K562 (cell line): ENCODE results near the gene NEURL1B. TPM values are rescaled to one million over a fixed set of nuclear protein-coding genes. Genes with fewer than 3 reads are reported as not detected.
"Not testable (repeated sequence)": the region's sequence is repeated elsewhere in the genome, so short reads cannot be mapped to it uniquely, and the experiment has no call there.

Source experiments
- ATAC-seq: fragments of 200-7000 bp; cut with Tn5 transposase; 3 replicates; pipeline ENCODE4 v1.9.1; 2020; ENCODE audit warnings: moderate library complexity
- BruUV-seq: library from RNA; stranded (reverse); fragments of 400-500 nt; replicated peaks from 2 replicates; lab custom pipeline; 2021; lab: Mats Ljungman, UMichigan
- CTCF ChIA-PET: fragments of 300-600 bp; formaldehyde crosslinking; extraction: SDS; loops from one replicate; lab custom pipeline; 2021; ENCODE audit warnings: low intra/inter-chr PET ratio; lab: Yijun Ruan, JAX
- POLR2A ChIA-PET: fragments of 300-600, 350-650 bp; sonication (Branson Sonifier 250); formaldehyde crosslinking; extraction: SDS; loops from one replicate; lab custom pipeline; 2021; ENCODE audit warnings: antibody characterized with exemption, inconsistent platforms; lab: Yijun Ruan, JAX
- DNase-seq, 4 experiments: peaks; one replicate each; pipeline versions ENCODE4 v3.0.0 to v3.0.0-alpha.2; 2011 to 2018; ENCODE audit warnings: low spot score in 3 of 4, mixed read lengths in 3 of 4; ENCODE audit errors: extremely low read depth in 1 of 4
- FAIRE-seq: peaks from 2 replicates; lab custom pipeline; 2011; peaks lifted over from hg19 to GRCh38; lab: Jason Lieb, UNC
- H2AFZ ChIP-seq: 2 replicates; pipeline ENCODE4 v1.6.0; 2011; ENCODE audit warnings: low read depth, low read length, control low read depth, inconsistent platforms
- H3K27ac ChIP-seq: fragments of 200-600 bp; 3 replicates; pipeline ENCODE4 v1.8.0; 2011; ENCODE audit warnings: low read depth, mild to moderate bottlenecking, control low read depth, inconsistent platforms, low read length, moderate library complexity, mixed read lengths; ENCODE audit errors: extremely low read depth
- H3K27me3 ChIP-seq, 2 experiments: fragments of 300-600 bp in 1 of 2; 2 replicates in 1 of 2; 3 replicates in 1 of 2; pipeline versions ENCODE4 v1.6.0 to v1.8.0; 2011; ENCODE audit warnings: inconsistent platforms in 2 of 2, low read length in 2 of 2, mild to moderate bottlenecking in 1 of 2, mixed read lengths in 1 of 2, moderate library complexity in 1 of 2; ENCODE audit not compliant: control insufficient read depth in 2 of 2, insufficient read depth in 2 of 2
- H3K36me3 ChIP-seq: fragments of 300-600 bp; 3 replicates; pipeline ENCODE4 v1.8.0; 2011; ENCODE audit warnings: mild to moderate bottlenecking, low read length, inconsistent platforms; ENCODE audit not compliant: control insufficient read depth, insufficient read depth
- H3K4me1 ChIP-seq, 2 experiments: fragments of 200-600 bp in 1 of 2; replicated peaks in 1 of 2; 2 replicates in 1 of 2; 3 replicates in 1 of 2; pipeline versions ENCODE4 v1.5.1 to v1.8.0; 2011; ENCODE audit warnings: inconsistent platforms in 2 of 2, low read length in 2 of 2, mild to moderate bottlenecking in 1 of 2, mixed read lengths in 1 of 2, moderate library complexity in 1 of 2; ENCODE audit not compliant: control insufficient read depth in 2 of 2, insufficient read depth in 2 of 2
- H3K4me2 ChIP-seq: 2 replicates; pipeline ENCODE4 v1.6.1; 2011; ENCODE audit warnings: low read length, control low read depth, inconsistent platforms, mixed read lengths; ENCODE audit not compliant: insufficient read depth
- H3K4me3 ChIP-seq: fragments of 200-600 bp; sonication (generic), shearing (Covaris generic); 2 replicates; pipeline ENCODE4 v1.5.1; 2016; ENCODE audit warnings: control low read depth, inconsistent platforms
- H3K79me2 ChIP-seq: fragments of 200-600 bp; 3 replicates; pipeline ENCODE4 v1.8.0; 2011; ENCODE audit warnings: low read length, inconsistent platforms; ENCODE audit not compliant: control insufficient read depth, insufficient read depth
- H3K9ac ChIP-seq, 2 experiments: 2 replicates each; pipeline versions ENCODE4 v1.6.0 to v1.6.1; 2011; ENCODE audit warnings: low read depth in 2 of 2, low read length in 2 of 2, control low read depth in 1 of 2, inconsistent platforms in 1 of 2, mild to moderate bottlenecking in 1 of 2, mixed read lengths in 1 of 2; ENCODE audit not compliant: insufficient read depth in 1 of 2
- H3K9me1 ChIP-seq: one replicate; pipeline ENCODE4 v1.6.0; 2011; ENCODE audit warnings: inconsistent platforms, mild to moderate bottlenecking, low read length, moderate library complexity; ENCODE audit not compliant: control insufficient read depth, insufficient read depth
- H3K9me3 ChIP-seq: replicated peaks from 2 replicates; pipeline ENCODE4 v1.5.1; 2011; ENCODE audit warnings: low read depth, low read length, inconsistent platforms; ENCODE audit not compliant: control insufficient read depth, insufficient read depth
- H4K20me1 ChIP-seq: replicated peaks from 2 replicates; pipeline ENCODE4 v1.6.1; 2011; ENCODE audit warnings: low read length, inconsistent platforms, mixed read lengths; ENCODE audit not compliant: control insufficient read depth, insufficient read depth
- COPS2 ChIP-seq: fragments of 450-650 bp; conservative IDR thresholded peaks from 2 replicates; pipeline ENCODE4 v1.6.1; 2016; ENCODE audit warnings: mild to moderate bottlenecking, moderate library complexity
- RAD21 ChIP-seq, 2 experiments: fragments of 250-450 bp in 1 of 2; fragments of 450-650 bp in 1 of 2; sonication (Bioruptor Pico) in 1 of 2; formaldehyde crosslinking in 1 of 2; IDR thresholded peaks in 1 of 2; conservative IDR thresholded peaks in 1 of 2; 2 replicates each; pipeline versions ENCODE4 v1.4.0 to v1.8.0; 2020 to 2022; ENCODE audit warnings: mild to moderate bottlenecking in 2 of 2, moderate library complexity in 1 of 2
- ZBTB26 ChIP-seq: fragments of 450-650 bp; formaldehyde crosslinking; IDR thresholded peaks from 2 replicates; pipeline ENCODE4 v1.4.0; 2022; ENCODE audit warnings: missing genetic modification characterization
- ZNF644 ChIP-seq: fragments of 200-800 bp; sonication (Bioruptor generic); IDR thresholded peaks from 2 replicates; pipeline ENCODE4 v1.6.1; 2016; ENCODE audit warnings: low read depth, missing genetic modification characterization, missing compliant biosample characterization
- WGBS: fragments of 100-300 bp; shearing (Covaris generic); methylation state at CpG from one replicate; pipeline ENCODE4 v1.1.6; 2016; ENCODE audit warnings: low coverage, mixed read lengths; ENCODE audit not compliant: insufficient coverage; ENCODE audit errors: missing lambda C conversion rate; 5-methylcytosine and 5-hydroxymethylcytosine counted together
- in situ Hi-C: fragments of 300-500 bp; cut with MboI; formaldehyde crosslinking; loops from 4 replicates; pipeline ENCODE4 v1.15.0; 2018; ENCODE audit warnings: inconsistent platforms, mixed read lengths
- intact Hi-C: fragments of 100-400 bp; cut with micrococcal nuclease; formaldehyde crosslinking; loops from 2 replicates; pipeline ENCODE4 v1.14.2; 2022
- polyA plus RNA-seq, 8 experiments: library from polyadenylated mRNA; depleted of rRNA in 4 of 8; stranded (reverse) in 5 of 8; unstranded in 3 of 8; fragments of >200 nt; fragmentation: Nextera tagmentation in 2 of 8; fragmentation: Illumina TruSeq in 1 of 8; extraction: Ambion mirVana in 2 of 8; extraction: Trizol in 1 of 8; gene quantifications; 2 replicates each; pipeline versions ENCODE4 v1.2.1 to v1.2.3, GENCODE V29; 2011 to 2014; ENCODE audit warnings: inconsistent platforms in 1 of 8, missing spikeins in 1 of 8
- total RNA-seq, 7 experiments: library from RNA; depleted of rRNA in 6 of 7; stranded (reverse); fragments of >200 nt in 6 of 7; fragmentation: Illumina TruSeq in 2 of 7; extraction: Trizol in 2 of 7; gene quantifications; 2 replicates each; pipeline versions ENCODE4 v1.2.1 to v1.2.3, GENCODE V29; 2011 to 2021; ENCODE audit warnings: low replicate concordance in 1 of 7
- TF ChIP-seq, protein P1 (sequence below): fragments of 450-650 bp; conservative IDR thresholded peaks from 2 replicates; pipeline ENCODE4 v1.6.1; 2016; ENCODE audit warnings: missing genetic modification characterization, low read depth, mild to moderate bottlenecking, control low read depth, missing compliant biosample characterization

NEURL1B gene
- total and polyA plus RNA-seq, 9 of the 15 experiments (the other 6 are each of a cell fraction or from before 2014, with no cell fraction given), result 0.04 TPM; not detected in 8

DNA sequence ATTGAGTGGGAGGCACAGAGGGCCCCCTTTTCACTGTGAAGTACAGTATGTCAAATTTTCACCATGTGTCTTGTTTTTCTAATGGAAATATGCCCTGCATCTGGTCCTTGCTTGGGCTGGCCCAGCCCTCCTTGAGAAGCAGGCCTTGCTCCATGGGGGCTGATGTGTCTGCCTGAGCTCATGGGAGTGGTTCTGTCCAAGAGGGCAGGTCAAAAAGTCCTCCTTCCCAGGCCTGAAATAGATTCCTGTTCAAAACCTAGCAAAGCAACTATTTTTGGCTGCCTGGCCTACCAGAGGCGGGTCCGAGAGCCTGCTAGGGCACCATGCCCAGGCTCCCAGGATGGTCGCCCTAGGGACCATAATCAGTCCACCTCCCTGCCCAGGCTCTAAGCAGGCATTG, 40.5 kb upstream of the NEURL1B start (continued):
- TF ChIP-seq, protein P1, sequence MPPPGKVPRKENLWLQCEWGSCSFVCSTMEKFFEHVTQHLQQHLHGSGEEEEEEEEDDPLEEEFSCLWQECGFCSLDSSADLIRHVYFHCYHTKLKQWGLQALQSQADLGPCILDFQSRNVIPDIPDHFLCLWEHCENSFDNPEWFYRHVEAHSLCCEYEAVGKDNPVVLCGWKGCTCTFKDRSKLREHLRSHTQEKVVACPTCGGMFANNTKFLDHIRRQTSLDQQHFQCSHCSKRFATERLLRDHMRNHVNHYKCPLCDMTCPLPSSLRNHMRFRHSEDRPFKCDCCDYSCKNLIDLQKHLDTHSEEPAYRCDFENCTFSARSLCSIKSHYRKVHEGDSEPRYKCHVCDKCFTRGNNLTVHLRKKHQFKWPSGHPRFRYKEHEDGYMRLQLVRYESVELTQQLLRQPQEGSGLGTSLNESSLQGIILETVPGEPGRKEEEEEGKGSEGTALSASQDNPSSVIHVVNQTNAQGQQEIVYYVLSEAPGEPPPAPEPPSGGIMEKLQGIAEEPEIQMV, result no peak
- TF ChIP-seq ZNF644 (tag) (no peak), ZBTB26 (no peak), RAD21 (CRISPR knock-in tag; conservative IDR thresholded peaks at IDR 0.05 in 1 of 2, IDR thresholded peaks at IDR 0.05 in 1 of 2) (no peak), COPS2 (no peak)

DNA sequence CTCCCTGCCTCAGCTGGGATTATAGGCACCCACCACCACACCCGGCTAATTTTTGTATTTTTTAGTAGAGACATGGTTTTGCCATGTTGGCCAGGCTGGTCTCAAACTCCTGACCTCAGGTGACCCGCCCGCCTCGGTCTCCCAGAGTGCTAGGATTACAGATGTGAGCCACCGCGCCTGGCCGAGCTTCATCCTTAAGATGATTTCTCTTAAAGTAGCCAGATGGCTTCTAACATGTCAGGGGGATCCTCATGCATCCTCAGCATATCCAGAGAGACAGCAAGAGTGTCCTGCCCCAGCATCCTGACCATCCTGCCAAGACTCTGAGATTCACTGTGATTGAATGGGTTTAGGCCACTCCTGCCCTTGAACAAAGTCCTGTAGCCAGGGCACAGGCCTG, 39.5 kb upstream of the NEURL1B start:
- not testable (repeated sequence) for H2AFZ ChIP-seq

More for the DNA sequence above, 39.5 kb upstream of the NEURL1B start:
- peaks cover 8 to 54% of the 10 kb centered on the region in 2 experiments; a peak in 4 of 5 replicates for H3K27me3 ChIP-seq
- POLR2A ChIA-PET, H3K9me1 ChIP-seq, H3K4me1 ChIP-seq, H3K36me3 ChIP-seq, H3K79me2 ChIP-seq, H3K9ac ChIP-seq, intact Hi-C loops, H3K9me3 ChIP-seq, BruUV-seq, in situ Hi-C loops, CTCF ChIA-PET, H4K20me1 ChIP-seq, ATAC-seq, H3K4me2 ChIP-seq, FAIRE-seq, H3K27ac ChIP-seq, H3K4me3 ChIP-seq, DNase-seq: not testable (repeated sequence)
- WGBS, result 0% methylated on average over 7 of the region's 7 CpGs
